ENCODE measurements around the gene AZGP1. TPM values are rescaled to one million over a fixed set of nuclear protein-coding genes. Genes with fewer than 3 reads are reported as not detected.

Gene AZGP1
- total and polyA plus RNA-seq, 2 of the 13 experiments (the other 11 are each of a cell fraction or from before 2014, with no cell fraction given) = 93.8 to 229 TPM

DNA sequence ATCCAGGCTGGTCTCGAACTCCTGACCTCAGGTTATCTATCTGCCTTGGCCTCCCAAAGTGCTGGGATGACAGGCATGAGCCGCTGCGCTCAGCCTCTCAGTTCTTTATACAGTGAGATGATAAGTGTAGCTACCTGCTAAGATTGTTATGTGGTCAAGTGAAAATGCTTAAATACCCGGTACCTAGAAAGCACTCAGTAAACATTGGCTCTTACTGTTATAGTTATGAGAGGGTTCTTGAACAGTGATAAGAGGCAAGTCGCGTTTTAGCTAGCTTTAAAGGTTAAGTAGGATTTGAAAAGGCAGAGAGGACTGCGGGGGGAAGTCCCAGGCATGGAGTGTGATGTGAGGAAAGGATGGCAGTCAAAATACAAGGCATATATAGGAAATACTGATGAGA lies 44.1 kb upstream of the AZGP1 start:
- Histone ChIP-seq H2AFZ (ENCODE audit: low read length) (no peak overlapping the region), H3K27me3 (ENCODE audit: control insufficient read depth in 1 of 2, insufficient read depth in 2 of 2, low read length in 2 of 2) (no peaks in the 10 kb centered on the region; a peak in 1 of 5 replicates), H3K9me3 (ENCODE audit: low read length) (no peaks in the 10 kb centered on the region), H4K20me1 (ENCODE audit: insufficient read depth, low read length) (peaks cover 28% of the 10 kb centered on the region), H3K27ac (ENCODE audit: extremely low read length, insufficient read depth, low read length) (no peak overlapping the region), H3K4me2 (ENCODE audit: low read depth, low read length) (no peak overlapping the region), H3K4me1 (ENCODE audit: insufficient read depth, low read length) (peaks cover 79% of the 10 kb centered on the region), H3K9ac (ENCODE audit: insufficient read depth, low read depth, low read length) (no peak overlapping the region), H3K36me3 (replicated peaks in 1 of 2; ENCODE audit: control insufficient read depth in 1 of 2, insufficient read depth in 2 of 2, low read length in 2 of 2) (peaks cover 16 to 39% of the 10 kb centered on the region in 2 experiments), H3K79me2 (ENCODE audit: insufficient read depth, low read length) (peaks cover 78% of the 10 kb centered on the region), H3K4me3 (replicated peaks in 1 of 3; ENCODE audit: insufficient read depth in 1 of 3, low read depth in 2 of 3, low read length in 3 of 3) (no peak overlapping the region)
- intact Hi-C loops (cut with micrococcal nuclease; ENCODE audit: unreplicated experiment) = no loop called here
- POLR2A ChIA-PET = interaction anchor here (1.1 to 3.1 kb wide), 6 partner anchors 9 to 44 kb away, joined by 3 to 28 read pairs (median 4); partner anchors contain the start of genes AZGP1 and ZSCAN21
- BruUV-seq (replicated peaks) = no TSS peak
- in situ Hi-C loops (cut with HindIII; ENCODE audit: extremely low pct_ligation_motif_present, low pct_unique_long_range_greater_than_20kb) = no loop called here
- no peak for TF ChIP-seq PTBP1 (IDR thresholded peaks at IDR 0.05; ENCODE audit: low read depth, low read length, poor library complexity, severe bottlenecking)
- TF ChIP-seq RBM22 (optimal IDR thresholded peaks at IDR 0.05; ENCODE audit: low read length) = peak; percentile 33
- TF ChIP-seq BCL6 (CRISPR knock-in tag; IDR thresholded peaks at IDR 0.05) = peak; percentile 59; the same call in 1 of the 2 replicates
- TF ChIP-seq ZNF710 (CRISPR knock-in tag; IDR thresholded peaks at IDR 0.05; ENCODE audit: borderline replicate concordance) = no peak
- TF ChIP-seq PAWR (CRISPR knock-in tag; IDR thresholded peaks at IDR 0.05; ENCODE audit: borderline replicate concordance) = no peak
- TF ChIP-seq CHCHD3 (CRISPR knock-in tag; IDR thresholded peaks at IDR 0.05) = no peak
- TF ChIP-seq KAT7 (CRISPR knock-in tag; IDR thresholded peaks at IDR 0.05; ENCODE audit: borderline replicate concordance) = no peak
- no peak for TF ChIP-seq KDM1A (CRISPR knock-in tag; IDR thresholded peaks at IDR 0.05)
- DNase-seq (ENCODE audit: low spot score) (no peak), FAIRE-seq (no peak), ATAC-seq (no peak)
- WGBS (ENCODE audit: low lambda C conversion rate) = 92% methylated on average over 7 of the region's 7 CpGs
- CTCF ChIA-PET (ENCODE audit: low intra/inter-chr PET ratio, low total read pairs) = no interaction called here

Data from HepG2 (cell line).